Suprapubic skin (tissue), 4 donors: ENCODE data around the gene PDLIM3. TPM values are rescaled to one million over a fixed set of nuclear protein-coding genes. Genes with fewer than 3 reads are reported as not detected.

Source experiments
- DNase-seq, 2 donors: peaks; one replicate each; pipeline ENCODE4 v3.0.0-alpha.2; 2019; ENCODE audit warnings: low spot score in 2 of 2
- H3K27ac ChIP-seq: fragments of 200-600 bp; sonication (generic); one replicate; pipeline ENCODE4 v1.5.1; 2019
- H3K27me3 ChIP-seq: fragments of 200-600 bp; sonication (generic); one replicate; pipeline ENCODE4 v1.5.1; 2019
- H3K36me3 ChIP-seq: fragments of 200-600 bp; sonication (generic); one replicate; pipeline ENCODE4 v1.5.1; 2019
- H3K4me1 ChIP-seq: fragments of 200-600 bp; sonication (generic); one replicate; pipeline ENCODE4 v1.5.1; 2019
- H3K4me3 ChIP-seq: fragments of 200-600 bp; sonication (generic); one replicate; pipeline ENCODE4 v1.5.1; 2019; ENCODE audit warnings: mild to moderate bottlenecking
- H3K9me3 ChIP-seq: fragments of 200-600 bp; sonication (generic); one replicate; pipeline ENCODE4 v1.5.1; 2019
- EP300 ChIP-seq: sonication (generic); formaldehyde crosslinking; IDR thresholded peaks from one replicate; pipeline ENCODE4 v1.6.1; 2017; ENCODE audit warnings: antibody characterized with exemption
- POLR2A ChIP-seq, 2 donors: fragments of 450-650 bp; IDR thresholded peaks; one replicate each; pipeline ENCODE4 v1.6.1; 2017; ENCODE audit warnings: antibody characterized with exemption in 2 of 2, mild to moderate bottlenecking in 2 of 2, moderate library complexity in 2 of 2
- POLR2AphosphoS5 ChIP-seq, 3 donors: sonication (generic); formaldehyde crosslinking; IDR thresholded peaks; one replicate each; pipeline ENCODE4 v1.6.1; 2017; ENCODE audit warnings: antibody characterized with exemption in 3 of 3
- WGBS: methylation state at CpG from one replicate; pipeline ENCODE4 v1.1.5; 2018; 5-methylcytosine and 5-hydroxymethylcytosine counted together
- total RNA-seq, 4 donors: library from RNA; depleted of rRNA; stranded (reverse); fragments of >200 nt; gene quantifications; one replicate each; pipeline ENCODE4 v1.1.0, GENCODE V29; 2016
- TF ChIP-seq, protein P1 (sequence below), 2 donors: fragments of 200-600 bp in 1 of 2; fragments of 450-650 bp in 1 of 2; sonication (generic) in 1 of 2; IDR thresholded peaks; one replicate each; pipeline ENCODE4 v1.5.1; 2016 to 2019; ENCODE audit warnings: antibody characterized with exemption in 2 of 2, mild to moderate bottlenecking in 1 of 2, moderate library complexity in 1 of 2

Gene PDLIM3
- total RNA-seq, 4 donors from 2014 or later = 13.9 to 31.4 (median 23.1) TPM

DNA sequence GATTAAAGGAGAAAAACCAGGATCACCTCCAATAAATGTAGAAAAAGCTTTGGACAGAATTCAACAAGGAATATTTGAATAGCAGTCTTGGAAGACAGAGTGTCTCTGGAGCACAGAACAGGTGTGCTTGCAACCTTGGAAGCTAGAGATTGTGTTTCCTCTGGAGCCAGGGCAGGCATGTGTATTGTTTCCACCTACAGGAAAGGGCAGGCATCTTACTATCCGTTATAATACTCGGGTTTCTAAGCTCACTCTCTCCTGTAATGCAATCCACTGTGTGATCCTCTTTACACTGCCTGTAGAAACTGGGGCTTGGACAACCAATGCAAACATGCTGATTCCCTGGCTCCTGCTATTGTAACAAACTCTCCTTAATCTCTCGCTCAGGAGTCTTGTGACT is 78.2 kb downstream of the PDLIM3 start:
- H3K4me1 ChIP-seq = no peaks in the 10 kb centered on the region
- no peaks in the 10 kb centered on the region for H3K9me3 ChIP-seq
- no peaks in the 10 kb centered on the region for H3K36me3 ChIP-seq
- no peak for DNase-seq
- 49% methylated on average over 3 of the region's 3 CpGs for WGBS
- H3K27me3 ChIP-seq = no peaks in the 10 kb centered on the region
- no peak overlapping the region for H3K27ac ChIP-seq
- no peak overlapping the region for H3K4me3 ChIP-seq
- TF ChIP-seq EP300 = no peak
- no peak for TF ChIP-seq POLR2AphosphoS5 (IDR thresholded peaks at IDR 0.05)
- TF ChIP-seq POLR2A (IDR thresholded peaks at IDR 0.05) = no peak
- TF ChIP-seq, protein P1, sequence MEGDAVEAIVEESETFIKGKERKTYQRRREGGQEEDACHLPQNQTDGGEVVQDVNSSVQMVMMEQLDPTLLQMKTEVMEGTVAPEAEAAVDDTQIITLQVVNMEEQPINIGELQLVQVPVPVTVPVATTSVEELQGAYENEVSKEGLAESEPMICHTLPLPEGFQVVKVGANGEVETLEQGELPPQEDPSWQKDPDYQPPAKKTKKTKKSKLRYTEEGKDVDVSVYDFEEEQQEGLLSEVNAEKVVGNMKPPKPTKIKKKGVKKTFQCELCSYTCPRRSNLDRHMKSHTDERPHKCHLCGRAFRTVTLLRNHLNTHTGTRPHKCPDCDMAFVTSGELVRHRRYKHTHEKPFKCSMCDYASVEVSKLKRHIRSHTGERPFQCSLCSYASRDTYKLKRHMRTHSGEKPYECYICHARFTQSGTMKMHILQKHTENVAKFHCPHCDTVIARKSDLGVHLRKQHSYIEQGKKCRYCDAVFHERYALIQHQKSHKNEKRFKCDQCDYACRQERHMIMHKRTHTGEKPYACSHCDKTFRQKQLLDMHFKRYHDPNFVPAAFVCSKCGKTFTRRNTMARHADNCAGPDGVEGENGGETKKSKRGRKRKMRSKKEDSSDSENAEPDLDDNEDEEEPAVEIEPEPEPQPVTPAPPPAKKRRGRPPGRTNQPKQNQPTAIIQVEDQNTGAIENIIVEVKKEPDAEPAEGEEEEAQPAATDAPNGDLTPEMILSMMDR (IDR thresholded peaks at IDR 0.05) = no peak

DNA sequence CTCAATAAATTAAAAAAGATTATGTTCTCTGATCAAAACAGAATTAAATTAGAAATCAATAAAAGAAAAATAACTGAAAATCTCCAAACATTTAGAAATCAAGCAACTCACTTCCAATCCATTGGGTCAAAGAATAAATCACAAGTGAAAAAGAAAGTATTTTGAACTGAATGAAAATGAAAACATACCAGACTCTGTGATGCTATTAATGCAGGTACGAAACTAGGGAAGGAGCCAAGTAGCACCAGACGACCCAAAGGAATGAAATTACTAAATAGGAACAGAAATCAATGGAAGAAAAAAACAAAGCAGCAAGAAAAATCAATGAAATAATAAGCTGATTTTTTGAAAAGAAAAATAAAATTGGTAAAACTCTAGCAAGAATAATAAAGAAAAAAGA is 79.2 kb downstream of the PDLIM3 start:
- Histone ChIP-seq H3K9me3 (no peaks in the 10 kb centered on the region), H3K36me3 (no peaks in the 10 kb centered on the region), H3K27ac (no peak overlapping the region), H3K27me3 (no peaks in the 10 kb centered on the region), H3K4me1 (no peaks in the 10 kb centered on the region), H3K4me3 (no peak overlapping the region)
- DNase-seq = no peak
- WGBS = 46% methylated on average over 2 of the region's 2 CpGs
- TF ChIP-seq, protein P1 (IDR thresholded peaks at IDR 0.05) = no peak
- no peak for TF ChIP-seq EP300

Other genes with a start within 250 kb of the PDLIM3 start
- 1 to 10 TPM in 3 of 4 donors, under 1 TPM in 1; 0.60 to 3.1 (median 1.3) TPM for gene LRP2BP, start 139.6 kb downstream of the PDLIM3 start, total RNA-seq
- 10 to 100 TPM in 2 of 4 donors, 1 to 10 TPM in 2; 8.0 to 20.4 (median 10.9) TPM for gene ANKRD37, start 138.7 kb downstream of the PDLIM3 start, total RNA-seq
- gene UFSP2, start 109.5 kb downstream of the PDLIM3 start, total RNA-seq = 10 to 100 TPM; 20.6 to 35.7 (median 28.7) TPM
- gene CCDC110, start 63.8 kb downstream of the PDLIM3 start, total RNA-seq = 1 to 10 TPM in 1 of 4 donors, under 1 TPM in 2, not detected in 1; 0.60 to 1.5 (median 0.97) TPM